Superior temporal gyrus (tissue), 1 donor: Measurements from ENCODE around the gene TRAK1.

Experiments
- DNase-seq: peaks from one replicate; pipeline ENCODE4 v3.0.0-alpha.2; 2016; ENCODE audit errors: extremely low spot score

The TRAK1 gene

DNA sequence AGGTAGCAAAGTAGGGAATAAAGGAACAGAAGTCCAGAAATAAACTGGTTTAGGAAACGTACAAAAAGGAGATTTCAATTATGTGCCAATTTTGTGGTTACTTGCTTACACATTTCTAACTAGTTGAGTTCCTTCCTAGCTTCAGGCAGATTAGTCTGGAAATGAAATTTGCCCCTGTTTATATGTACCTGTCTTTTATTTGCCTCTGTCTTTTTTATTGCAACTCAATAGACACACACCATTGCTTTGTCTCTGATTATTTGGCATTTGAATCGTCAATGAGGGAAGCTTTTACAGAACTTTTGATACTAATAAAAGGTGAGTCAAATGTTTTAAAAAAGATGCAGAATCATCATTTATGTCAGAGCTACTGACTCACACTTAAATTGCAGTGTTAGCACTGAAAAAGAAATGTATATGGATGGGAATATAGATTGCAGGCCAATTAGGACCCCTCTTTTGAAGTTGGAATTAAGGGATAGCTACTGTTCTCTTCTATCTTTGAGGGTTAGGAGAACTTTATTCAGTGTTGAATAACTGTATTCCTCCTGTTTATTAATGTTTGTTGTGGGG lies 60.5 kb downstream of the TRAK1 start:
- DNase-seq = no peak

DNA sequence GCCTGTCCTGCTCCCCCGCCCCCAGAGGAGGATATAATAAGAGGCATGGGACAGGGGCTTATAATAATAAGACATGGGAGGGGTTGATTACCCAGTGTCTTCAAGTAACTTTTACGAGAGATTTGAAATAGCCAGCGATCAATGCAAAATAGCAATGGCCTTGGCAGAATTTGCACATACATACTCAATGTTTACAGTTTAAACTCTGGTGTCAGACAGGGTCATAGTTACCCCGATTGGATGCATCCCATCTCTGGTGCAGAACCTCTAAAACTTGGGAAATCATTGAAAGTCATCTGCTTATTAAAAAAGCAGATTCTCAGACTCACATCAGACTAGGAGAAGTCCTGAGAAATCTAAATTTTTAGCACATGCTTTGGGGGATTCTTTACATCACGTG lies 61.0 kb downstream of the TRAK1 start:
- DNase-seq = no peak

DNA sequence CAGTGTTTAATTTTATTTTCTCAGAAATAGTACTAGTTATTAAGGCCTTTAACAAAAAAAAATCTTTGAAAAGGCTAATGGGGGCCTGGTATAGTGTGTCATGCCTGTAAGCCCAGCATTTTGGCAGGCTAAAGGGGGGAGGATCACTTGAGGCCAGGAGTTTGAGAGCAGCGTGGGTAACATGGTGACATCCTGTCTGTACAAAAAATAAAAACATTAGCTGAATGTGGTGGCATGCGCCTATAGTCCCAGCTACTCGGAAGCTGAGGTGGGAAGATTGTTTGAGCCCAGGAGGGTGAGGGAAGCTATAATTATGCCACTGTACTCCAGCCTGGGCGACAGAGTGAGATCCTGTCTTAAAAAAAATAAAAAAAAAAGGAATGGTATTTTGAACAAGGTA lies 61.9 kb downstream of the TRAK1 start:
- DNase-seq = no peak

DNA sequence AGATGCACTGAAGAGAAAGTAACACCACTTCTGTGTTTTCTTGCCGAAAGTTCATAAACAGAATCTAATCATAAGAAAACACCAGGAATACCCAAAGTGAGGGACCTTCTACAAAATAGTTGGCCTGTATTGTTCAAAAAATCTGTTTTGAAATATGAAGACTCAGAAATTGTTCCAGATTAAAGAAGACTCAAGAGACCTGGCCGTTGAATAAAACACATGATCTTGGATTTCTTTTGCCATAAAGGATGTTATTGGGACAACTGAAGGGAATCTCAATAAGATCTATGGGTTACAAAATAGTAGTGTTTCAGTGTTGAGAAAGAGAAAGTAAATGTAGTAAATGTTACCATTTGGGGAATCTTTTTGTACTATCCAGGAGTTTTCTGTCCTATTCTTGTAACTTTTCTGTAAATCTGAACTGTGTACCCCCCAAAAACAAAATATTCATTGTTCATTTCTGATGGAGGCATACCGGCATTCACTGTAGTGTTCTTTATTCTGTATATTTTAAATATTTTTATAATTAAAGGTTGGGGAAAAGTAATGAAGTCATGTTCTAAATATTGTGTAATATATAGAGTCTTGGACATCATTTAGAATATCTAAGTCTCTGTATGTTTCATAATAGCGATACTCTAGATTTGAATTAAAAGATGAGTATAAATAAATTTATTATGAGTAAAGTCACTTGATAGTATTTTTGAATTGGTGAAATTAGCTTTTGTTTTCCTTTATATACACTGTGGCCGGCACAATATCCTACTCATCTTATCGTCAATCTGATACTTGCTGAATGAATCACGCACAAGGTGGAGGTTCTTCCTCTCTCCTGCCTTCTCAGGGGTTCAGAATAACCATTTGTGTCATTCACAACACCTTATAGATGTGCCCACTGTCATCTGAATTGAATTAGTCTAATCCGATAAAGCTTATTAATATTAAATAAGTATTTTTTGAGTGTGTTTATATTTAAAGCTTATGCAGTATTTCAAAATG lies 66.7 kb downstream of the TRAK1 start:
- no peak for DNase-seq

DNA sequence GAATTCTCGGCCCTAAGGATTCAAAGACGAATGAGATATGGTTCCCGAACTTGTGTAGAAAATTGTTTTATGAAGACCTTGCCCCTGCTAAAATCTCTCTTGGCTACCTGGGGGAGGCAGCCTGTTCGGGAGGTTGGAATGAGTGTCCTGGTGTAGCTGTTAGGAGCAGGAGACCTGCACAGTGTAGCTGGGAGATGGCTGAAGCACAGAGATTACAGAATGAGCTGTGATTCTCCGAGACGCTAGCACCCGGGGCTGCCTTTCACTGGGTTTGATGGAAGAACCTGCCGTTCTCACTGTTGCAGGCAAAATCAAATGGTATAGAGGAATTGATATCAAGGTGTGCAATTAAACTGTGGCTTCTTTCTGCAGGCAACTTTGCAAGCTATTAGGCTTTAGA lies 68.0 kb downstream of the TRAK1 start:
- no peak for DNase-seq

DNA sequence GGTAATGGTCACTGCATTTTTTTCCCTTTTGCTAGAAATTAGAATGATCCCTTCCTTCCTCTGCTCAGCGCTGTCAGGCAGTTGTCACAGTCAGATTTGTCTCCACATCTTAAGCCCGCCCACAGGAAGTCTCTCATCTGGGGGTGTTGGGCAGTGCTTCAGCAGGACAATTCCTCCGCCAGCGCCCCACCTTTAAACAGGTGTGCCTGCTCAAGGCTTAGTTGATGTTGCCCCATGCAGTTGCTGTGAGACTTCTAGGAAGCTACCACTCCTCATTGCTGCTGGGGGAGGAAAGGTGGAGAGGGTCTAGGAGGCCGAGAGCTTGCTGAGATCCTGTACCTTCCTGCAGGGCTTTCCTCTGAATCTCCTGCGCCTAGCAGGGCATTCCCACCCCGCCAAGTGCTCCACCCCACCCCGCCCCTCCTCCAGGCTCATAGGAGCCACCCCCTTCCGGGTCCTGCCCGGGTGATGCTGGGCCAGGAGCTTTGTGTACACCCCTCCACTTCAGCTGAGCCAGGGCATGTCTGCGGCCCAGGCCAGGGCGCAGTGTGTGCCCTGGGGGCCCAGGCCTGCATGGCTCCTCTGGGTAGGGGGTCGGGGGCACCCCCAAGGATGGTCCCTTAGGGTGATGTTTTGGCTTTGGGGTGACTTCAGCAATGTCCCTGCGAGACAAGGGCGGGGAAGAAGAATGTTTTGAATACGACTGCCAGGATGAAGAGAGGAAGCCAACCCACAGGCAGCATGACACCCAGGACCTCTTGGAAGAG lies 68.7 kb downstream of the TRAK1 start:
- no peak for DNase-seq

DNA sequence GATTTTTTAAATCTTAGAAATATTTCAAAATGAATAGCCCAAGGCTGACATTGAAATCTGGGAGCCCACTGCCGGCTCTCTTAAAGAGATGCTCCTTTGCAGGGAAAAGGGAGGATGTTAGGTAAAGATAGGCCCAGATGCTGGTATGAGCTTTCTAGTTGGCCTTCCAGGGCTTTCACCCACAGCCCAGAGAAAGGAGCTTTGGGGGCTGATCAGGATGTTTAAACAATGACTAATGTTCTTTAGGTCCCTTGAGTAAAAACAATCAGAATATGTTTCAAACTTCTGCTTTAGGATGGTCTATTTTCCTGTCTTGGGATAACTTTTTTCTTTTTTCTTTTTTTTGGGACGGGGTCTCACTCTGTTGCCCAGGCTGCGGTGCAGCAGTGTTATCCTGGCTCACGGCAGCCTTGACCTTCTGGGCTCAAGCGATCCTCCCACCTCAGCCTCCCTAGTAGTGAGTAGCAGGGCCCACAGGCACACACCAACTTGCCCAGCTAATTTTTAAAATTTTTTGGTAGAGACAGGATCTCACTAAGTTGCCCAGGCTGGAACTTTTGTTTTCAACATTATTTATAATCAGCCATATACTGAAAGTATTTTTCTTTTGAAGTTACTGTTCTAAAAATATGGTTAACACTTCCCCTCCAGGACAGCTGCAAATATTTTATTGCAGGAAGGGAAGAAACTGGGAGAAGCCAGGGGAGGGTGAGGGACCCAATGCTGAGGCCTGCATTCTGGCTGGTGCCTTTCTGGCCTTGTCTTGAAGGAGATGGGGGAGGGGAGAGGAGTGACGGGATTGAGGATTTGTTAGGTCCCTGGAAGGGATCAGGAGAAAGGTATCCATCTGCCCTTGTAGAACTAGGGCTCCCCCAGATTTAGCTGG lies 70.1 kb downstream of the TRAK1 start:
- no peak for DNase-seq

DNA sequence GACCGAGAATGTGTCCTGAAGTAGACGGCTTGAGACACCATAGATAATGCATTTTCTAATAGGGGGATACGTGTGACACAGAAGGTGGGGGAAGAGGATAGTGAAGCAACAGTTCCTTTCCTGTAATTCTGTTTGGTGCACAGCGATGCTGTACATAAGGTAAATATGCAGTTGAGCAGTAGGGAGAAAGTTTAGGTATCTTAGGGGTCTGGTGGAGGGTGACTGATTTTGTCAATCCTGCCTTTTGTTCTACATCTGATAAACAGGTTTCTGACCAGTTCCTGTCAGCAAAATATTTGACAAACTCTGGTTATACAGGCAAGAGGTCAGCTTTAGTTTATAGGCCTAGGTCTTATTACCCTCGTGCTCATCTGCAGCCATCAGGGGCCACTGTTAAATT lies 71.3 kb downstream of the TRAK1 start:
- no peak for DNase-seq

DNA sequence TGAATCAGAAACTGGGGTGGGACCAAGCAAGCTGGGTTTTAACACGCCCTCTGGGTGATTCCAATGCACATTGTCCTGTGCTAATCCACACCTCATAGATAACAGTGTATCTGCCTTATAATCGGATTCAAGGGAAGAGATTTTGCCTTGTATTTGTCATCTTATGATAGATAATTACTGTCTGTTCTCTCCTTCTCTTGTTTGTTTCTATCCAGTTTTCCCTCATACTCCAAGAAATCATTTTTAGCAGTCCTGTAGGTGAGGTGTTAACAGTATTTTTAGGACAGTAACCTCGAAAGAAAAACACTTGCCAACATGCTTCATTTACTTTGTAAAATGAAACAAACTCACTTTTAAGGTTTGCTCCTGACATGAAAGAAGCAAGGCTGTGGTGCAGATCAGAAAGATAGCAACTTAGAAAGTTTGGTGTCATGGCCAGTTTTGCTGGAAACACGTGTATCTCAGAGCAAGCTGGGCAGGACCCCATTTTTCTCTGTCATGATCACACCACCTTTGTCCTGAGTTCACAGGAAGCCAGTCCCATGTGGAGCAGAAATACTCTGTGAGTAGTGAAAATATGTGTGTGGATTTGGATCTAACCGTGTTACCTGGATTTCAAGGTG lies 72.6 kb downstream of the TRAK1 start:
- DNase-seq = no peak

DNA sequence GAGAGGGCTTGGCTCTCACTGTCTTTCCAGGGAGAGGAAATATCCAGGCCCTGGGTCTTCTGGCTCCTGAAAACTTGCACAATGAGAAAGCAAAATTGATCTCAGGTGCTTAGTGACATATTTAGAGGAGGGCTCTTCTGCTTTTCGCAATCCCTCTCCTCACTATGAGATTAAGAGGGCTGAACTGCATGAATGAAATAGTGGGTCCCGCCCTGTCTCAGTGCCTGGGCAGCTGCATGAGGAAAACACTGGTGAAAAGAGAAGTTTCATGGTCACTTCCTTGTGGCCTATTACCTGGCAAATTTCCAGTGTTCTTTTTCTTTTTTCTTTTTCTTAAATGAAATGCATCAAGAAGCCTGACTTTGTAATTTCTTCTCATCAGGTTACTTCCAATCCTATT lies 73.5 kb downstream of the TRAK1 start:
- DNase-seq = no peak

DNA sequence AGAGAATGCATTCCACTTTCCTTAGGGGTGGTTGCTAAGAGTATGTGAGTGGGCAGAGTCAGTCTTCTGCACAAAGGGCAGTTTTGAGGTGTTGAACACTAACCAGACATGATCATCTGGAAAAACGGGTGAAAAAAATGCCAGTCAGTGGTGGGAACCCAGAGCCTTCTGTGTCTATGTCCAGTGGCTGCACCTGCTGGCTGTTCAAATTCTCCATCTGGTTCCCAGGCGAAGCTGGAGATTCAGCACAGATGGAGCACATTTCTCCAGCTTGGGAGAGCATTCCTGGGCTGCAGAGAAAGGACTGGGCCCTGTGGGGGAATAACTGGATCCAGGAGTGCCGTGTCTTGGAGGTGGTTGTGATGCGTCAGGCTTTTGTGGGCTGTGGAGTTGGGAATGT lies 74.1 kb downstream of the TRAK1 start:
- DNase-seq = no peak

DNA sequence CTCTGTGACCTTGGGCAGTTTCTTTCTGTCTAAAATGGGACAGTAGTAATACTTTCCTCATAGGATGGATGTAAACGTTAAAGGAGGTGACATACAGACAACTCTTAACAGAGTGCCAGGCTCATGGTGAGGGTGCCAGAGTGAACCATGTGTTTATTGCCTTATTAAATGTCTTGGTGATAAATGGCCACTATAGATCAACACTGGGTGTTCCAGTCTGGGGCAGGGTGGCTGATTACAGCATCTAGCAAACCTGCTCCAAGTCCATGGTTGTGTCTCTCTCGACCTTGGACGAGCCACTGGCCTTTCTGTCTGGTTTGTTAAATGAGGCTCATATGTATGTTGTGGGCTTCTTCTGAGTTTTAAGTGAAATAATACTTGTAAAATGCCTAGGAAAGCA lies 75.1 kb downstream of the TRAK1 start:
- no peak for DNase-seq

DNA sequence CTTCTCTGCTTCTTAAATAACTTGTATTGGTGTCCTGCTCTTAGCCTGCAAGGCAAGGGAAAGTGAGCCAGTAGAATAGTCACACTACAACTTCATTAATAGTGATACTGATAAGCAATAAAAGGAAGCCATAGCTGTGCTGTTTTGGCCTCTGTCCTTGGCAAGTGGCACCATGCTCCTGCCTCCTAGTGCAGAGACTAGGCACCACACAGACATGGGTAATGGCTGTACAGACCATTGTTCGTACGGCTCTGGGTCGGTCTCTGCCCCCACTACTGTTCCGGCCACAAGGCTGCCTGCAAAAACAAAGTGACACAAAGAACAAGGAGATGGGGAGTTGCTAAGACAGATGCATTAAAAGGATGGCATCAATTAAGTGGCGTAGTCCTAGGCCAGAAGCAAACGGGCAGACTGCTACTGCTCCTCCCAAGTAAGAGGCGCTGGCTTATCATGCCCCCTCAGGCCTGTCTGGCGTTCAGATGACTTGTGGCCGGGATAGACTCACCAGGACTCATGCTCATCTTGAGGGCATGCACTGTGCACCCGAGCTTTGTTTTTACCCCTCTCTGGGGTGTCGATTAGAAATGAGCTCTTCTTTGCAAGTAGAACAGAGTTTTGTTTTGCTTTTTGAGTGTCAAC lies 75.6 kb downstream of the TRAK1 start:
- no peak for DNase-seq

DNA sequence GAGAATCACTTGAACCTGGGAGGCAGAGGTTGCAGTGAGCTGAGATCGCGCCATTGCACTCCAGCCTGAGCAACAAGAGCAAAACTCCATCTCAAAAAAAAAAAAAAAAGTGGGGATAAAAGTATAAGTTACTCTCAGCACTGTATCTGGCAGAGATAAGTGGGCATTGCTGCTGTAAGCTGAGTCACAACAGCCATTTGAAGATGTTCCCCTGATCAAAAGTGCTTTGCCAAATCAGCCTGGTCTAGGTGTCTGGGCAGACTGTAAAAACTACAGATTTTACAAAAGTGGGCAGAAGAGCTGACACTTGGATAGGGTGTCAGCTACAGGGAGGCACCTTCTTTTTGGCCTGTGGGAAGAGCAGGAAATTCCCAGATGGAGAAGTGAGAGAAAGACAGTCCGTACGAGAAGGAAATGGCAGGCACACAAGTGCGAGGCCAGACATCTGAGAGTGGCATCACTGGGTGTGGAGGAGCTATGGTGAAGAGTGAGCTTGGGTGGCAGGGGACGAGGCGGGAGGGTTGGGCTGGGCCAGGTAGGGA lies 78.5 kb downstream of the TRAK1 start:
- no peak for DNase-seq

DNA sequence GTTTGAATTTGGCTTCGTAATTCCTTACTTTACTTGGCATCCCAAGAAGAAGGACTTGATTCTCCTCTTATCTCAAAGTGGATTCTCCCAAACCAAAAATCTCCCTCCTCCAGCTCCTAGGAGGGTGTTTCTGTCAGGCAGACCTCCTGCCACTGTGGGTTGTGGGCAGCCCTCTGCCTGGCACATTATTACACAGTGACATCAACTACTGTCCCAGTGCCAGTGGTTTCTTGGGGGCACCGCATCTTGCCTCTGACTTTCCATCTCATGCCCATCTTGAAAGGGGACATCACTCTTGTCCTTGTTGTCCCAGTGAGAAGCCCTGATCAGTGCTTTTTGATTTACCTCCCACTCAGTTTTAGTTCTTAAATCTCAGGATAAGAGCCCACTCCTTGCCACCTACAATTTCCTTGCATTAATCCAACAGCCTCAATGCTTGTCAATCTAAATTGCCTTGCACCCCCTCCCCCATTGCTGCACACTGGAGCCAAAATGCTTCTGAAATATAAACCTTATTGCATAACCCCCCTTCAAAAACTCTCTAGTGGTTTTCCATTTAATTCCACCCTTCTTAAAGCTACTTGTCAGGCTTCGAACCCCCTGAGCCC lies 81.0 kb downstream of the TRAK1 start:
- no peak for DNase-seq

DNA sequence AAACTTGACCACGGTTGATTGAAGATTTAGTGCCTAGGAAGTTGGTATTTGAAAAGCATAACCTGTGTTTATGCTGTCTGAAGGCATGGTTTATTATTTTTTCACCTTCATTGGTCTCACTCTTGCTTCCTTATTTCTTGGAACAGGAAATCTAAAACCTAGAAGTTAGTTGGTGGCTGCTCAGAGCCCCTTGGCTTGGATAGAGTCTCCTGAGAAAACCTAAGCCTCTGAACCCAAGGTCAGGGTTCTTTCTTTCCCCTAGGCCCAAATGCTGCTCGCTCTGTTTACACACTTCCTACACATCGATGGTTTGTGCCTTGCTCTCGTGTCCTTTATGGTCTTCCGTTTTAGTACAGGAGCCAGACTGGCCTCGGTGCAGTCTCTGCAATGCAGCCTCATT lies 82.2 kb downstream of the TRAK1 start:
- no peak for DNase-seq

DNA sequence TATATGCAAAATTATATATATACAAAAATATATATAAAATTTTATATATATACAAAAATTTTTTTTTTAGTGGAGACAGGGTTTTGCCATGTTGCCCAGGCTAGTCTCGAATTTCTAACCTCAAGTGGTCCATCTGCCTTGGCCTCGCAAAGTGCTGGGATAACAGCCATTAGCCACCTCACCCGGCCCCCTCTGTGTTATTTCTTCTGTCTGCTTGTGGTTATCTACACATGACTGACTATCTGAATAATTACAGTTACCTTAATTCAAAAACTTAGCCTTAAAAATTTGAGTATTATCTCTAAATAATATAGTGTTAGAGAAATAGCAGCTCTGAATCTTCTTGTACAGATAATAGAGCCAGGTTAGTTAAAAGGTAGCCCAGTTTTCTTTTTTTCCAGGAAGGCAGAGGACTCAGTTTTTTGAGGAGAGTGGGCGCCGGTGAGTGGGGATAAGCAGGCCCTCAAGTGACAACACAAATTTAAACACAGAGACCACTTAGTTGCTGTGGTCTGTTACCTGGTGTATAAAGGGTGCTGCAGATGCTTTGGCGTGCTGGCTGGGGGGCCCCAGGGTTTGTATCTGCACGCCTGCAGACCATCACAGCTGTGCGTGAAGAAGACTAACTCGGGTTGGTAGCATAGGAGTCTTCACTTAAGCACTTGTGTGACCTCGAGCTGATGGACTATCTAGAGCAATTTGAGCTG lies 83.7 kb downstream of the TRAK1 start:
- no peak for DNase-seq

DNA sequence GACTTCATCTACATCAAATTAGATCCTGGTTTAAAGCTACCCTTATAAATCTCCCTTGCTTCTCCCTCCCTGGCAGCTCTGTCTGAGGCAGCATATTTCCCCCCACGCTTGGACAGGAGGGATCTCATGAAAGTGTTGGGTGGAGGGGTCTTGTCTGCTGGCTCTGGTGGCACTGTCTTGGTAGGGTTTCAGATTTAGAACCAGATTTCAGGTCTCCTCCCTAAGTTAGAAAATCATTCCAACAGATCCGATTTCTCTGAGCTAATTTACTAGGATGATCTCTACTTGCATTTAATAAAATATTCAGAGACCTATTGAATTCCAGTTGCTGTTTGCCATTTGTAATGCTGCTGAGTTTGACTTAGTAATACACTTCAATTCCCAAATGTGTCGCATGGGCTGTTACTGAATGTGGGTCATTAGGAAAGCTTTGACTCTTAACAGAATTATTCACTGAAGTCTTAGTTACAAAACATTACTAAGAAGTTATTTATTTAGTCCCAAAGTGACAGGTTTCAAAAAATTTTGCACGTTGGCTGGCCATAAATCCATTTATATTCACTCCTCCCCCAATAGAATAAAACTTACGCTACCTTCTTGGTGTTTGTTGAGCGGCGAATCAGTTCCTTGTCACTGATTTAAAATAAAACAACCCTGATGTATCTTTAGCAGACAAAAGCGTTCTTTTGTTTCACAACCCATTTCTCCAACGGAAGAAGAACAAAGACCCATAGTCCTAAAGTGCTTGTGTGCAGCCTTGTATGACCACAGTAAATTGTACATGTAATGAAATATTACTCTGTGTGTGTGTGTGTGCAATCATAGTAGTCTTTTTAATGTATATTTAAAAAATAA lies 84.5 kb downstream of the TRAK1 start:
- DNase-seq = peak; percentile 77
